Breast epithelium (tissue), 4 donors: ENCODE results near the gene PDE6A. TPM values are rescaled to one million over a fixed set of nuclear protein-coding genes. Genes with fewer than 3 reads are reported as not detected.

Experiments
- DNase-seq, 2 donors: peaks; one replicate each; pipeline ENCODE4 v3.0.0-alpha.2; 2019; ENCODE audit warnings: low spot score in 2 of 2
- H3K27ac ChIP-seq, 2 donors: fragments of 200-600 bp; sonication (generic) in 1 of 2; one replicate each; pipeline ENCODE4 v1.5.1; 2016 to 2019; ENCODE audit warnings: mild to moderate bottlenecking in 1 of 2
- H3K27me3 ChIP-seq, 2 donors: fragments of 200-600 bp; sonication (generic) in 1 of 2; one replicate each; pipeline versions ENCODE4 v1.5.1 to v1.6.0; 2017 to 2019; ENCODE audit warnings: control low read depth in 1 of 2, mild to moderate bottlenecking in 1 of 2
- H3K36me3 ChIP-seq: fragments of 200-600 bp; one replicate; pipeline ENCODE4 v1.5.1; 2019
- H3K4me1 ChIP-seq, 2 donors: fragments of 200-600 bp; sonication (generic); one replicate each; pipeline ENCODE4 v1.5.1; 2016 to 2019; ENCODE audit warnings: control low read depth in 1 of 2
- H3K4me3 ChIP-seq, 3 donors: fragments of 200-600 bp; sonication (generic); 1 replicate in 2 of 3; 2 replicates in 1 of 3; pipeline ENCODE4 v1.5.1; 2016 to 2019; ENCODE audit warnings: mild to moderate bottlenecking in 3 of 3, moderate library complexity in 2 of 3
- H3K9me3 ChIP-seq, 2 donors: fragments of 200-600 bp; sonication (generic) in 1 of 2; one replicate each; pipeline ENCODE4 v1.5.1; 2016 to 2019; ENCODE audit warnings: control low read depth in 1 of 2
- POLR2A ChIP-seq: fragments of 450-650 bp; IDR thresholded peaks from one replicate; pipeline ENCODE4 v1.6.1; 2016; ENCODE audit warnings: antibody characterized with exemption, mild to moderate bottlenecking, moderate library complexity
- POLR2AphosphoS5 ChIP-seq, 3 donors: sonication (generic); formaldehyde crosslinking; IDR thresholded peaks; one replicate each; pipeline ENCODE4 v1.6.1; 2017; ENCODE audit warnings: antibody characterized with exemption in 3 of 3
- intact Hi-C: fragments of 100-400 bp; cut with DNase I; formaldehyde crosslinking; loops from one replicate; pipeline ENCODE4 v1.15.1; 2023; ENCODE audit warnings: low total_unique reads
- total RNA-seq, 3 donors: library from RNA; depleted of rRNA; stranded (reverse); fragments of >200 nt; gene quantifications; one replicate each; pipeline ENCODE4 v1.1.0, GENCODE V29; 2016
- TF ChIP-seq, protein P1 (sequence below), 3 donors: fragments of 450-650 bp; IDR thresholded peaks; one replicate each; pipeline ENCODE4 v1.5.1; 2016 to 2017; ENCODE audit warnings: antibody characterized with exemption in 3 of 3, mild to moderate bottlenecking in 3 of 3, moderate library complexity in 3 of 3

Gene PDE6A
- total RNA-seq, 3 donors from 2014 or later: under 0.01 to 0.15 TPM; not detected in 1

DNA sequence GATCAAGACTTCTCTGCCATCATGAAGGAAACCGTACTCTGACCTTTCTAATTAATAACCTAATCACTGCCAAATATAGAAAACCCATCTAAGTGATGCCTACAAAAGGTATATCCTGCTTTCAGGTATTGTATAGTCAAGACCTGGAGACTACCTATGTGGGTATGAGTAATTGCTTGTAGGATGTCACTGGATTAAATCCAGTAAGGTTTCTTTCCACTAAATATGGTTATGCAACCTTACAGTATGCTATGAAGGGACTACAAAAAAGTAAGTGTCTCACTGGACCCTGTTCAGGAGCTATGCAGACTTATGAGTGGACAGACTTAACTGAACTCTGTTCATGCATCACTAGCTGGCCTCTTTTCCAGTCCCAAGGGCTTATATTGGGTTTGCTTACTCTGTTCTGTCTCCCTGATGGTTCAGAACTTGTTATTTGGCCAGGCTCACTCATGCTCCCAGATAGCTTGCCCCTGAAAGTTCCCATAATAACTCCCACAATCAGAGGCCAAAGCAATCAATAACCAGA lies 51.1 kb downstream of the PDE6A start:
- no peak for DNase-seq
- Histone ChIP-seq H3K4me1 (no peaks in the 10 kb centered on the region), H3K27ac (no peak overlapping the region), H3K36me3 (no peaks in the 10 kb centered on the region), H3K27me3 (no peaks in the 10 kb centered on the region), H3K9me3 (no peaks in the 10 kb centered on the region), H3K4me3 (no peak overlapping the region)
- no peak for TF ChIP-seq POLR2AphosphoS5 (IDR thresholded peaks at IDR 0.05)
- TF ChIP-seq, protein P1, sequence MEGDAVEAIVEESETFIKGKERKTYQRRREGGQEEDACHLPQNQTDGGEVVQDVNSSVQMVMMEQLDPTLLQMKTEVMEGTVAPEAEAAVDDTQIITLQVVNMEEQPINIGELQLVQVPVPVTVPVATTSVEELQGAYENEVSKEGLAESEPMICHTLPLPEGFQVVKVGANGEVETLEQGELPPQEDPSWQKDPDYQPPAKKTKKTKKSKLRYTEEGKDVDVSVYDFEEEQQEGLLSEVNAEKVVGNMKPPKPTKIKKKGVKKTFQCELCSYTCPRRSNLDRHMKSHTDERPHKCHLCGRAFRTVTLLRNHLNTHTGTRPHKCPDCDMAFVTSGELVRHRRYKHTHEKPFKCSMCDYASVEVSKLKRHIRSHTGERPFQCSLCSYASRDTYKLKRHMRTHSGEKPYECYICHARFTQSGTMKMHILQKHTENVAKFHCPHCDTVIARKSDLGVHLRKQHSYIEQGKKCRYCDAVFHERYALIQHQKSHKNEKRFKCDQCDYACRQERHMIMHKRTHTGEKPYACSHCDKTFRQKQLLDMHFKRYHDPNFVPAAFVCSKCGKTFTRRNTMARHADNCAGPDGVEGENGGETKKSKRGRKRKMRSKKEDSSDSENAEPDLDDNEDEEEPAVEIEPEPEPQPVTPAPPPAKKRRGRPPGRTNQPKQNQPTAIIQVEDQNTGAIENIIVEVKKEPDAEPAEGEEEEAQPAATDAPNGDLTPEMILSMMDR (IDR thresholded peaks at IDR 0.05): no peak
- TF ChIP-seq POLR2A: no peak
- intact Hi-C loops: no loop called here

DNA sequence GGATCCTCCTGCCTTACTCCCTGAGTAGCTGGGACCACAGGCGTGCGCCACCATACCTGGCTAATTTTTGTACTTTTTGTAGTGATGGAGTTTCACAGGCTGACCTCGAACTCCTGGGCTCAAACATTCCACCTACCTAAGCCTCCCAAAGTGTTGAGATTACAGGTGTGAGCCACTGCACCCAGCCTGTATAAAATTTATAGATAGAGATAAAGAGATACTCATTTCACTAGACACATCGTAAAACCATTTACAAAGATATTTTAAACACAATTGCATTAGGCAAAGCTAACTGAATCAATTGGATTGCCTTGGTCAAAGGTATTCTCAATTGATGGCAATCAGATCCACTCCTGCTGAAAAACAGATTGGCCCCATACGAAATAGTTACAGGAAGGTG lies 52.0 kb downstream of the PDE6A start:
- H3K4me1 ChIP-seq: no peaks in the 10 kb centered on the region
- H3K9me3 ChIP-seq: no peaks in the 10 kb centered on the region
- H3K4me3 ChIP-seq: no peak overlapping the region
- DNase-seq: no peak
- no peak overlapping the region for H3K27ac ChIP-seq
- H3K27me3 ChIP-seq: no peaks in the 10 kb centered on the region
- H3K36me3 ChIP-seq: no peaks in the 10 kb centered on the region
- intact Hi-C loops: no loop called here
- TF ChIP-seq POLR2AphosphoS5 (IDR thresholded peaks at IDR 0.05): no peak
- TF ChIP-seq, protein P1 (IDR thresholded peaks at IDR 0.05): no peak
- no peak for TF ChIP-seq POLR2A

DNA sequence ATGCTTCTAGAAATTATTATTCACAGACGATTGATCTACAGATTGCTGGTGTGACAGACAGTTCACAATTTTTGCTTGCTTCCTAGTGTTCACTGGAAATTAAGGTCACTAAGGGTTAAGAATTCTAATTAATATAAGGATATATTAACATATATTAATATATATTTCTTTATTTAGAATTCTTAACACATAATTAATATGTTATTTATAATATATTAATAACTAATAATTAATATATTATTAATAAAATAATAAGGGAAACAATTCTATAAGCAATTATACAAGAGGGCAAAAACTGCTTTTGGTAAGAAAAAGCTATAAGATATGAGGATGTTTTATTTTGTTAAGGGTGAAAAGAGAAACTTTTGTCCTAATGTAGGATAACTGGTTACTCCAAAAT lies 56.3 kb downstream of the PDE6A start:
- intact Hi-C loops: no loop called here
- H3K4me3 ChIP-seq: no peak overlapping the region

DNA sequence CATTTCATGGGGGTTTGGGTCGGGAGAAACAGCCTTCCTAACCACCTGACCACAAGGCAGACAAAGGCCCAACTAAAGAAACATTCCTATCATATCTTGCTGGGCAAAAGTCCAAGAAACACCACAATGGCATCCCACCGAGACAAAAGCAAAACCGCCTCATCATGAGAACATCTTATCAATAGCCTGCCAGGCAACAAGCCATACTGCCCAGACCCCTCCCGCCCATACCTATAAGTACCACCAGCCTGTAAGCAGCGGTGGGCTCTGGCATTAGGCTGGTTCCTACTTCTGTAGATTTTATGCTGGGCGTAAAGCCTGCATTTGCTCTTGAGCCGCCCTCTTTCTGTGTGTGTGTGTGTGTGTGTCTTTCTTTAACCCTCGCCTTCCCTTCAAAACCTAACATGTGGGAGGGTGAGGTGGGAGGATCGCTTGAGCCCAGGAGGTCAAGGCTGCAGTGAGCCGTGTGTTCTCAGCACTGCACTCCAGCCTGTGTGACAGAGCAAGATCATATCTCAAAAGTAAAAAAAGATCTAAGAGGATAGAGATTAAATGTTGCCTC lies 56.9 kb downstream of the PDE6A start:
- no peaks in the 10 kb centered on the region for H3K9me3 ChIP-seq
- DNase-seq: no peak
- H3K27me3 ChIP-seq: no peaks in the 10 kb centered on the region
- intact Hi-C loops: no loop called here
- H3K4me1 ChIP-seq: no peaks in the 10 kb centered on the region
- no peak for TF ChIP-seq POLR2A
- TF ChIP-seq, protein P1 (IDR thresholded peaks at IDR 0.05): no peak
- TF ChIP-seq POLR2AphosphoS5 (IDR thresholded peaks at IDR 0.05): no peak
- H3K27ac ChIP-seq: no peak overlapping the region
- no peaks in the 10 kb centered on the region for H3K36me3 ChIP-seq
- H3K4me3 ChIP-seq: no peak overlapping the region

More for the DNA sequence above, 56.3 kb downstream of the PDE6A start:
- Histone ChIP-seq H3K27me3 (no peaks in the 10 kb centered on the region), H3K4me1 (no peaks in the 10 kb centered on the region), H3K9me3 (no peaks in the 10 kb centered on the region), H3K36me3 (no peaks in the 10 kb centered on the region), H3K27ac (no peak overlapping the region)
- no peak for DNase-seq
- TF ChIP-seq, protein P1 (IDR thresholded peaks at IDR 0.05): no peak
- no peak for TF ChIP-seq POLR2A
- no peak for TF ChIP-seq POLR2AphosphoS5 (IDR thresholded peaks at IDR 0.05)

DNA sequence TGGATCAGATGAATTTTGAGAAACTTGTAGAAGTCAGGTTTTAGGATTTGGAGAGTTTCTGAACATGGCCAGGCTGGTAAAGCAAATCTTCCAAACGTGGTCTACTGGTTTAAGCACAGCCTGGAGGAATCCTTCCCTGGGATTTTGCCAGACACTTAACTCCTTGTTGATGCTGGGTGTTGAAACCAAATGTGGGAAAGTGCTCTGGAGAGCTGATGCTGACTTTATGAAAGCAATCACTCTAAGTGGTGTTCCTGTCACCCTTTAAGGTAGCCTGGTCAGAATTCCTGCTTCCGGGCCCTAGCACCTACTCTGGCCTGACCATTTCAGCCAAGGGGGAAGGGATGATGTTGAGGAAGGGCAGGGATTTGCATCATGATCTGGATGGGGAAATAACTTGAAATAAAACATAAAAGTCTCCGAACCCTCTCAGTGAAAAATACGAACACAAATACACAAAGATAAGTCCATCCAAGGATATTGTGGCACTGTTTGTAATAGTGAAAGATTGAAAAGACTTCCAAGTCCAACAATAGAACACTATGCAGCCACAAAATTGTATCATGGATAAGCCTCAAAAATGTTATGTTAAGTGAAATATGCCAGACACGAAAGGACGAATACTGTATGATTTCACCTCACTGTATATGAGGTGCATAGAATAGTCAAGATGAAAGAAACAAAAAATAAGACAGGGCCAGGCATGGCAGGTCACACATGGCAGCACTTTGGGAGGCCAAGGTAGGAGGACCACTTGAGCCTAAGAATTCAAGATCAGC lies 57.7 kb downstream of the PDE6A start:
- TF ChIP-seq POLR2A (no peak), POLR2AphosphoS5 (IDR thresholded peaks at IDR 0.05) (no peak)
- TF ChIP-seq, protein P1 (IDR thresholded peaks at IDR 0.05): no peak
- Histone ChIP-seq H3K4me3 (no peak overlapping the region), H3K27me3 (no peaks in the 10 kb centered on the region), H3K27ac (no peak overlapping the region), H3K9me3 (no peaks in the 10 kb centered on the region), H3K4me1 (no peaks in the 10 kb centered on the region), H3K36me3 (no peaks in the 10 kb centered on the region)
- intact Hi-C loops: no loop called here
- DNase-seq: no peak
